IPS-18a (cell line): ENCODE measurements around the gene RPEL1.

Source experiments
- H3K27ac ChIP-seq: one replicate; pipeline ENCODE4 v1.5.1; 2013; ENCODE audit warnings: low read length
- H3K27me3 ChIP-seq: one replicate; pipeline ENCODE4 v1.6.1; 2013; ENCODE audit warnings: mild to moderate bottlenecking, low read length; ENCODE audit not compliant: control insufficient read depth, insufficient read depth
- H3K36me3 ChIP-seq: one replicate; pipeline ENCODE4 v1.6.1; 2013; ENCODE audit warnings: low read depth, low read length; ENCODE audit not compliant: control insufficient read depth
- H3K4me1 ChIP-seq: one replicate; pipeline ENCODE4 v1.6.1; 2013; ENCODE audit warnings: low read depth, low read length; ENCODE audit not compliant: control insufficient read depth
- H3K4me3 ChIP-seq: one replicate; pipeline ENCODE4 v1.5.1; 2013; ENCODE audit warnings: low read length
- H3K9ac ChIP-seq: one replicate; pipeline ENCODE4 v1.6.1; 2013; ENCODE audit warnings: mild to moderate bottlenecking, low read length, moderate library complexity
- H3K9me3 ChIP-seq: one replicate; pipeline ENCODE4 v1.6.1; 2013; ENCODE audit warnings: low read depth, low read length; ENCODE audit not compliant: control insufficient read depth

Gene RPEL1

GRCh38 chr10:103265717-103266329 is 20.1 kb downstream of the RPEL1 start:
- Histone ChIP-seq H3K36me3 (no peaks in the 10 kb centered on the region), H3K9ac (no peak overlapping the region), H3K4me1 (no peaks in the 10 kb centered on the region), H3K9me3 (no peaks in the 10 kb centered on the region), H3K27me3 (peaks cover 4% of the 10 kb centered on the region), H3K27ac (no peak overlapping the region), H3K4me3 (no peak overlapping the region)

- H3K9me3 ChIP-seq: no peaks in the 10 kb centered on the region
- no peaks in the 10 kb centered on the region for H3K36me3 ChIP-seq
- no peak overlapping the region for H3K9ac ChIP-seq
- H3K27ac ChIP-seq: no peak overlapping the region
- H3K4me3 ChIP-seq: no peak overlapping the region
- H3K4me1 ChIP-seq: no peaks in the 10 kb centered on the region
- H3K27me3 ChIP-seq: peaks cover 31% of the 10 kb centered on the region
Measured at GRCh38 chr10:103273041-103273441, 27.4 kb downstream of the RPEL1 start.

GRCh38 chr10:103276251-103276895 is 30.7 kb downstream of the RPEL1 start:
- Histone ChIP-seq H3K4me3 (peak overlapping the region; percentile 69), H3K9ac (peak overlapping the region; percentile 23), H3K9me3 (no peaks in the 10 kb centered on the region), H3K4me1 (peaks cover 3% of the 10 kb centered on the region), H3K27me3 (peaks cover 64% of the 10 kb centered on the region), H3K27ac (no peak overlapping the region), H3K36me3 (no peaks in the 10 kb centered on the region)

GRCh38 chr10:103276896-103277712 is 31.4 kb downstream of the RPEL1 start, which contains the start of gene INA:
Gene INA, plus strand, starts transcription at chr10:103277138. Its CDS starts 74 bp downstream, at chr10:103277212.
- Histone ChIP-seq H3K4me3 (peak within 1 kb of the TSS; percentile 69), H3K27ac (no peak within 1 kb of the TSS), H3K36me3 (no peaks in the 10 kb centered on the region), H3K4me1 (peaks cover 9% of the 10 kb centered on the region), H3K9me3 (no peaks in the 10 kb centered on the region), H3K27me3 (peaks cover 67% of the 10 kb centered on the region), H3K9ac (peak within 1 kb of the TSS; percentile 23)

- peaks cover 67% of the 10 kb centered on the region for H3K27me3 ChIP-seq
- H3K4me3 ChIP-seq: peak overlapping the region; percentile 69
Measured at GRCh38 chr10:103277713-103278536, 32.2 kb downstream of the RPEL1 start.

GRCh38 chr10:103278537-103278823 is 32.8 kb downstream of the RPEL1 start:
- Histone ChIP-seq H3K9ac (no peak overlapping the region), H3K27me3 (peaks cover 67% of the 10 kb centered on the region), H3K9me3 (no peaks in the 10 kb centered on the region), H3K27ac (no peak overlapping the region), H3K36me3 (no peaks in the 10 kb centered on the region), H3K4me3 (peak overlapping the region; percentile 69), H3K4me1 (peaks cover 12% of the 10 kb centered on the region)

More at GRCh38 chr10:103277713-103278536, 32.2 kb downstream of the RPEL1 start:
- Histone ChIP-seq H3K27ac (no peak overlapping the region), H3K9me3 (no peaks in the 10 kb centered on the region), H3K4me1 (peaks cover 12% of the 10 kb centered on the region), H3K36me3 (no peaks in the 10 kb centered on the region), H3K9ac (no peak overlapping the region)

- Histone ChIP-seq H3K4me1 (peaks cover 12% of the 10 kb centered on the region), H3K9ac (no peak overlapping the region), H3K27ac (no peak overlapping the region), H3K27me3 (peaks cover 67% of the 10 kb centered on the region), H3K36me3 (no peaks in the 10 kb centered on the region), H3K9me3 (no peaks in the 10 kb centered on the region), H3K4me3 (peak overlapping the region; percentile 69)
Measured at GRCh38 chr10:103278862-103279298, 33.2 kb downstream of the RPEL1 start.

GRCh38 chr10:103280031-103280430 is 34.3 kb downstream of the RPEL1 start:
- Histone ChIP-seq H3K9me3 (no peaks in the 10 kb centered on the region), H3K27me3 (peaks cover 66% of the 10 kb centered on the region), H3K9ac (no peak overlapping the region), H3K4me3 (no peak overlapping the region), H3K27ac (no peak overlapping the region), H3K4me1 (peaks cover 12% of the 10 kb centered on the region), H3K36me3 (no peaks in the 10 kb centered on the region)

- no peaks in the 10 kb centered on the region for H3K9me3 ChIP-seq
- H3K4me1 ChIP-seq: peaks cover 12% of the 10 kb centered on the region
- H3K4me3 ChIP-seq: no peak overlapping the region
- no peak overlapping the region for H3K9ac ChIP-seq
- H3K27me3 ChIP-seq: peaks cover 62% of the 10 kb centered on the region
- H3K36me3 ChIP-seq: no peaks in the 10 kb centered on the region
- H3K27ac ChIP-seq: no peak overlapping the region
Measured at GRCh38 chr10:103280506-103280905, 34.8 kb downstream of the RPEL1 start.

- H3K4me3 ChIP-seq: peak overlapping the region; percentile 45
- peaks cover 49% of the 10 kb centered on the region for H3K27me3 ChIP-seq
- H3K9me3 ChIP-seq: no peaks in the 10 kb centered on the region
- no peaks in the 10 kb centered on the region for H3K36me3 ChIP-seq
- H3K9ac ChIP-seq: peak overlapping the region; percentile 8
- H3K4me1 ChIP-seq: peaks cover 12% of the 10 kb centered on the region
- H3K27ac ChIP-seq: no peak overlapping the region
Measured at GRCh38 chr10:103281753-103282152, 36.1 kb downstream of the RPEL1 start.

- no peak overlapping the region for H3K4me3 ChIP-seq
- no peak overlapping the region for H3K9ac ChIP-seq
- no peaks in the 10 kb centered on the region for H3K36me3 ChIP-seq
- H3K4me1 ChIP-seq: peaks cover 12% of the 10 kb centered on the region
- H3K27me3 ChIP-seq: peaks cover 37% of the 10 kb centered on the region
- H3K27ac ChIP-seq: no peak overlapping the region
- H3K9me3 ChIP-seq: no peaks in the 10 kb centered on the region
Measured at GRCh38 chr10:103282961-103283360, 37.3 kb downstream of the RPEL1 start.
